PFSK-1 (cell line): ENCODE results near the gene MGAT3.

Experiments
- FOXP2 ChIP-seq: optimal IDR thresholded peaks from 2 replicates; pipeline ENCODE3; 2011; ENCODE audit warnings: borderline replicate concordance, control low read depth, inconsistent platforms; ENCODE audit not compliant: insufficient read depth; ENCODE audit errors: extremely low read length, extremely low read depth
- POLR2AphosphoS5 ChIP-seq: IDR thresholded peaks from 2 replicates; pipeline ENCODE4 v1.6.1; 2012; ENCODE audit warnings: low read depth, mild to moderate bottlenecking, control low read depth, low read length, moderate library complexity
- REST ChIP-seq, 2 experiments: IDR thresholded peaks; 2 replicates each; pipeline versions ENCODE4 v1.6.1 to v1.8.0; 2011 to 2012; ENCODE audit warnings: low read depth in 2 of 2, low read length in 2 of 2, control low read depth in 1 of 2, inconsistent platforms in 1 of 2, mild to moderate bottlenecking in 1 of 2, moderate library complexity in 1 of 2; ENCODE audit not compliant: insufficient read depth in 1 of 2
- SIN3A ChIP-seq: IDR thresholded peaks from 2 replicates; pipeline ENCODE4 v1.6.1; 2012; ENCODE audit warnings: mild to moderate bottlenecking, low read length, moderate library complexity, borderline replicate concordance; ENCODE audit not compliant: insufficient read depth
- TAF1 ChIP-seq: IDR thresholded peaks from 2 replicates; pipeline ENCODE4 v1.6.1; 2012; ENCODE audit warnings: low read length, control low read depth, borderline replicate concordance; ENCODE audit not compliant: insufficient read depth

Gene MGAT3

GRCh38 chr22:39469326-39469680, 12.5 kb downstream of the MGAT3 start:
- TF ChIP-seq TAF1: no peak
- no peak for TF ChIP-seq SIN3A
- TF ChIP-seq POLR2AphosphoS5: no peak
- no peak for TF ChIP-seq FOXP2
- no peak for TF ChIP-seq REST (IDR thresholded peaks at IDR 0.05; ENCODE audit: insufficient read depth in 1 of 2, low read depth in 2 of 2, low read length in 2 of 2)

GRCh38 chr22:39469681-39470450, 13.1 kb downstream of the MGAT3 start:
- no peak for TF ChIP-seq TAF1
- no peak for TF ChIP-seq REST (IDR thresholded peaks at IDR 0.05; ENCODE audit: insufficient read depth in 1 of 2, low read depth in 2 of 2, low read length in 2 of 2)
- no peak for TF ChIP-seq POLR2AphosphoS5
- no peak for TF ChIP-seq SIN3A
- TF ChIP-seq FOXP2: no peak

- TF ChIP-seq FOXP2: no peak
- TF ChIP-seq TAF1: no peak
- no peak for TF ChIP-seq REST (IDR thresholded peaks at IDR 0.05; ENCODE audit: insufficient read depth in 1 of 2, low read depth in 2 of 2, low read length in 2 of 2)
- no peak for TF ChIP-seq POLR2AphosphoS5
- no peak for TF ChIP-seq SIN3A
Measured at GRCh38 chr22:39470451-39471291, 13.9 kb downstream of the MGAT3 start.

- no peak for TF ChIP-seq FOXP2
- TF ChIP-seq TAF1: no peak
- TF ChIP-seq POLR2AphosphoS5: no peak
- TF ChIP-seq REST (IDR thresholded peaks at IDR 0.05; ENCODE audit: insufficient read depth in 1 of 2, low read depth in 2 of 2, low read length in 2 of 2): no peak
- TF ChIP-seq SIN3A: no peak
Measured at GRCh38 chr22:39471381-39472141, 14.7 kb downstream of the MGAT3 start.
